ENCODE measurements around the gene ZFAND2B.
A peak's percentile ranks its signal among the peaks of the same experiment; 100 is the strongest.
"Not testable (repeated sequence)": the region's sequence is repeated elsewhere in the genome, so short reads cannot be mapped to it uniquely, and the experiment has no call there.

The ZFAND2B gene

GRCh38 chr2:219175928-219176817 is 30.4 kb upstream of the ZFAND2B start:
- no peak for DNase-seq (ENCODE audit: low read depth)

GRCh38 chr2:219176818-219177551 is 29.6 kb upstream of the ZFAND2B start, which contains the start of gene CNPPD1:
Gene CNPPD1 (minus strand): TSS chr2:219176925. CDS start chr2:219176828, 97 bp downstream.
- DNase-seq (ENCODE audit: low read depth): peak; percentile 81

- DNase-seq (ENCODE audit: low read depth): peak; percentile 67
These were observed 28.8 kb upstream of the ZFAND2B start, which contains the start of gene RETREG2 for GRCh38 chr2:219177552-219178376. Gene RETREG2 (plus strand): TSS chr2:219178275. CDS start chr2:219178353, 78 bp downstream.

- DNase-seq (ENCODE audit: low read depth): peak; percentile 22
These were observed 28.0 kb upstream of the ZFAND2B start for GRCh38 chr2:219178377-219179175.

- no peak for DNase-seq (ENCODE audit: low read depth)
These were observed 26.7 kb upstream of the ZFAND2B start for GRCh38 chr2:219179601-219180465.

- DNase-seq (ENCODE audit: low read depth): no peak
These were observed 25.6 kb upstream of the ZFAND2B start for GRCh38 chr2:219180961-219181360.

- no peak for DNase-seq (ENCODE audit: low read depth)
These were observed 25.1 kb upstream of the ZFAND2B start for GRCh38 chr2:219181531-219181930.

- no peak for DNase-seq (ENCODE audit: low read depth)
These were observed 24.0 kb upstream of the ZFAND2B start for GRCh38 chr2:219182331-219183150.

GRCh38 chr2:219183151-219183772 is 23.3 kb upstream of the ZFAND2B start:
- no peak for DNase-seq (ENCODE audit: low read depth)

GRCh38 chr2:219184121-219184520 is 22.5 kb upstream of the ZFAND2B start:
- no peak for DNase-seq (ENCODE audit: low read depth)

GRCh38 chr2:219186754-219187456 is 19.7 kb upstream of the ZFAND2B start:
- no peak for DNase-seq (ENCODE audit: low read depth)

- no peak for DNase-seq (ENCODE audit: low read depth)
These were observed 9.2 kb upstream of the ZFAND2B start for GRCh38 chr2:219197388-219197787.

- no peak for DNase-seq (ENCODE audit: low read depth)
These were observed 7.6 kb upstream of the ZFAND2B start for GRCh38 chr2:219198974-219199373.

- DNase-seq (ENCODE audit: low read depth): no peak
These were observed 6.9 kb upstream of the ZFAND2B start for GRCh38 chr2:219199470-219200211.

- DNase-seq (ENCODE audit: low read depth): not testable (repeated sequence)
These were observed 5.9 kb upstream of the ZFAND2B start for GRCh38 chr2:219200502-219201326.

GRCh38 chr2:219201331-219201730 is 5.3 kb upstream of the ZFAND2B start:
- DNase-seq (ENCODE audit: low read depth): not testable (repeated sequence)

Data from stimulated activated CD8-positive, alpha-beta memory T cell treated with anti-CD3 and anti-CD28 coated beads, Interleukin-4, amount 100 ng/mL, for 24 hours (primary cell).